ENCODE data around the gene NEK7.

Gene NEK7

GRCh38 chr1:198357937-198358336 is 201.1 kb downstream of the NEK7 start:
- DNase-seq (ENCODE audit: low read depth): no peak

DNA sequence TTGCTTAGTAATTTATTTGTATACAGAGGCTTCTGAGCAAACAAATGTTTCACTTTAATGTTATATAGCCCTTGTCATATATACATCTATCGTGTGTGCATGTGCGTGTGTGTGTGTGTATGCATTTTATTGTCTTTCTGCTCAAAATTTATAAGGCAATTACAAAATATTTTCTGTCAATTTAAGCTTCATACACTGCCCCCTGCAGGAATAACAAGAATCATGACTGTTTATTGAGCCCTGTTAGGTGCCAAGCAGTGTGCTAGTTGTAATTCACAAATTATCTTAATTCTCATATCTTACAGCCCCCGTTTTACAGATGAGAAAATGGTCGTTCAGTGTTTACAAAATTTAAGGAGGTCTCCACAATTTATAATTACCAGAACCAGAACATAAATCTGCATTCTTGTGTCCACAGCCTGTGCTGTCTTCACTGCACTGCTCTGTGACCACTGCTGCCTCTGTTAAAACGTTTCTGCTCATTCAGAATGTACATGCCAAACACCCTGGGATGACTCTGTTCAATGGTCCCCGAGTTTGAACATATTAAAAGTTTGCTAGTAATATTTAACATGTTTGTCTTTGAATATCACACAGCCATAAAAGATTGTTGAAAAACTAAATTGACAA is 202.3 kb downstream of the NEK7 start:
- DNase-seq (ENCODE audit: low read depth): no peak

DNA sequence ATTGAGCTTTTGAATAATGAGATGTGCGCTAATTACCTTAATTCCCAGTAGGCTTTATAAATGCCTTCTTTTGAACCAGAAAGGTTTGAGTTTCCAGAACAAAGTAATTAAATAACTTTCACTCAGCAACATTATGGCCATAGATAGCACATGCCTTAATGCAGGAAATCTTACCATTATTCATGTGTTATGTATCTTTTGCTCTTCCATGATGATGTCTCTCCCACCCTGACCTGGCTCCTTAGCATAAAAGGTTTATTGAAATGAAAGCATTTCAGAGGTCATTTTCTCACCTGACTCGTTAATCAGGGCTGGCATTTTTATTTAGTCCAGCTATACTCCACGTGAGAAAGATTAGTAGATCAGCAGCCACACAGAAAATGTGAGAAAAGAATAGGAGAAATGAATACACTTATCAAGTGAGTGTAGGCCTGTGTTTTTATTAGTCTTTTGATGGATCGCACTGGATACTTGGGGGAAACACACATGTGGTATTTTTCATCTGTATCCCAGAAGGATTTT is 203.5 kb downstream of the NEK7 start:
- DNase-seq (ENCODE audit: low read depth): no peak

GRCh38 chr1:198361237-198361767 is 204.5 kb downstream of the NEK7 start:
- DNase-seq (ENCODE audit: low read depth): no peak

DNA sequence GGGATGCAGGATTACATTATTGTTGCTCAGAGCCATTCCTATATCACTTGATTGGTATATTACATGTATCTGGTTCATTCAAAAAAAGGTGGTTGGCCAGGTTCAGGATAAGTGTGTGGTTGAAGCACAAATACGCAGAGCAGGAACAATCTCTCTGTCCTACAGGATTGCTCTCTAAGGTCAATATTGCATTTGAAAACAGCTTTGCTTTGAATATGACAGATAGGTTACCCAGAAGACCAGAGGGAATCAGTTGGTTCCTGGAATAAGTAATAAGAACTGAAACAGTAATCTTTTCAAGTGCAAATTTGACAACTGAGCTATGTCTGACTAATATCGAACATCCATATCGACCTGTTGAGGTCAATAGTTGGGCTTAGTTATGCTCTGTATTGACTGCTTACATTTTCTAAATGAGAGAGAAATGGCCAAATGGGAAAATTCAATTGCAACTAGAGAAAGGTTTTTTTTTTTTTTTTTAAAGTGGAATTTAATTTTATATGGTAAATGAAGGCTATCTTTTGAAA is 206.9 kb downstream of the NEK7 start:
- DNase-seq (ENCODE audit: low read depth): no peak

- DNase-seq (ENCODE audit: low read depth): no peak
Measured at GRCh38 chr1:198364471-198364870, 207.7 kb downstream of the NEK7 start.

DNA sequence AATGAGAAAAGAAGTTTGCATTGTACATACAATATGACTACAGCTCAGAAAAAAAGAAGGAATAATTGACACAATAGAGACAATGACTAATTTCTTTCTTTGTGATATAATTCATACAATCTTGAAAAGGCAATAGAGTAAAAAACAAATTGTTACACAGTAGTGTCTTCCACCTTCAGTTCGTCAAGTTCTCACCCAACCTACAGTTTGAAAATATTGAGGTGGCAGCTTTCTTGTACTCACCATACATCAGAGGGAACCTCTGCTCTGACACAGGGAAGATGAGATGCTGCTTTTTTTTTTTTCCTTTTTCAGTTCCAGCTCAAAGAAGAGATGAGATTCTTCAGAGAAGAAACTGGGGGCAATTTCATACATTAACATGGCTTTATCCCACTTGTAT is 210.5 kb downstream of the NEK7 start:
- DNase-seq (ENCODE audit: low read depth): no peak

DNA sequence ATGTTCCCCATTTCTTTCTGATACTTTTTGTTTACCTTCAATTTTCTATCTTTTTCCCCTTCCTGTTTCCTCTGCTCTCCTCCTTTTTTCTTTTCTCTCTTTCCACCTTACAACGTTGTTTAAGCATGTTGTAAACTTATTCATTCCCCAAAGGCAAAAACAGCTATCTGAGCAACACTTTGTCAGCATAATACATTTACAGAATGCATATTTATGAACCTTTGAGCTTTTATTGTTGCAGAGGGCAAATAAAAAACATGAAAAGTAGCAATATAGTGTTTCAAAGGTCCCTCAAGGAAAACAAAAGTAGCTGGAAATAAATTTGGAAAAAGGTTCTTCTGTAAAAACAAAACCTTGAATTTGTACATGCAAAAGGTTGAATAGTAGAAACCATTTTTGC is 214.2 kb downstream of the NEK7 start:
- no peak for DNase-seq (ENCODE audit: low read depth)

All from activated T-helper 9 cell treated with anti-CD3 and anti-CD28 coated beads, Interleukin-2, amount 50 U/mL, for 16 hours (primary cell).